Stimulated activated CD8-positive, alpha-beta memory T cell treated with anti-CD3 and anti-CD28 coated beads, Interleukin-7, amount 100 ng/mL, for 4 hours (primary cell): ENCODE data around the gene CD74.

Experiments used
- DNase-seq, 2 donors: peaks; one replicate each; pipeline ENCODE4 v3.0.0-alpha.2; 2020; ENCODE audit warnings: low read depth in 2 of 2

The CD74 gene

DNA sequence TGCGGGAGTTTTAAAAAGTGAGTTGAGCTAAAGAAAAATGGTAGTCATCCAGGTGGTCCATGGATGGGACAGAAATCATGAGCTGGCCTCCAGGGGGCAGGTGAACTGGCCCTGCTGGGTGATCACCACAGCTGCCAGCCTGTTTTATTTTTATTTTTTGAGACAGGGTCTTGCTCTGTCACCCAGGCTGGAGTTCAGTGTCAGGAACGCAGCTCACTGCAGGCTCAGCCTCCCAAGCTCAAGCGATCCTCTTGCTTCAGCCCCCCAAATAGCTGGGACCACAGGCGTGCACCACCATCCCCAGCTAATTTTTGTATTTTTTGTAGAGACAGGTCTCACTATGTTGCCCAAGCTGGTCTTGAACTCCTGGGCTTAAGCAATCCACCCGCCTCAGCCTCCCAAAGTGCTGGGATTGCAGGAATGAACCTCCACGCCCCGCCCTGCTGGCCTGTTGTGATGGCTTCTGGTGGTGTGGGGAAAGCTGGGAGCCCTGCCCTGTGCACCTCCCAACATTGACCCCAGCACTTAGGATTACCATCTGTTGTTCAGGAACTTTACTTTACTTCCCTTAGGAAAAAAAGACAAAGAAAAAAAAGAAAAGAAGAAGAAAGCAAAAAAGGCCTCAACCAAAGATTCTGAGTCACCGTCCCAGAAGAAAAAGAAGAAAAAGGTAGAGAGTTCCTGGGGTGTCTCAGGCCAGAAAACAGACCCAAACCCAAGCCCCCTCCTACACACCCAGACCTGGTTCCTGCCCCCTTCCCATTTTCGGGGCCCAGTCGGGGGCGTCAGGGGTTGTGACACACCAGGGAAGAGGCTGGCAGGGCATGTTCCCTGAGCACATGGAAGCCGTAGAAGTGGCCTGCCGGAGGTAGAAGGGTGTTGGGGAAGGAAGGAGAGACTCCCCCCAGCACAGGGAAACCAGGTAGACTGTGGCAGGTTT, 14.7 kb downstream of the CD74 start:
- DNase-seq = no peak

DNA sequence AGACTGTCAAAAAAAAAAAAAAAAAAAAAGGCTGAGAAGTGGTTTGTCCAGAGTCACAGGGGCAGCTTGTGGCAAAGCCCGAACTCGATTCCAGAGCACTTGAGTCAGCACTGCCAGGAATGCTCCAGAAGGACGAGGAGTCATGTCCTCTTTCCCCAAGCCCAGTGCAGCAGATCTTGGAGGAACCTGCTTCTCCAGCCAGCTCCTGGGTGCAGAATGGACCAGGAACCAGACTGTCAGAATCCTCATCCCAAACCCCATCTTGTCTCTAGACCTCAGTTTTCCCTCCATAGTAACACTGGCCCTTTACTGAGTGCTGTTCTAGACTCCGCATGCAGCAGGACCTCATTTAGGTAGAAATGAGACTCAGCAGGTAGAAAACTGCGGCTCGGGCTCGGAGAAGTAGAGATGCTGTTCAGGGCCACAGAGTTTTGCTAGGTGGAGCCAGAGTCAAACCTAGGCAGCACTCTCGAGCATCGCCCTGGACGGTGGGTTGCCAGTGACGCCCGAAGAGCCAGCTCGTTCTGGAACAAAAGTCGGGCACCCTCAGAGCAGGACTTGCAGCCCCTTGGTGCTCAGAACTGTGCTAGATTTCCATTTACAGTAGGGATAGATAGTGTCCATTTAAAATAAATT, 15.4 kb downstream of the CD74 start:
- DNase-seq = no peak

DNA sequence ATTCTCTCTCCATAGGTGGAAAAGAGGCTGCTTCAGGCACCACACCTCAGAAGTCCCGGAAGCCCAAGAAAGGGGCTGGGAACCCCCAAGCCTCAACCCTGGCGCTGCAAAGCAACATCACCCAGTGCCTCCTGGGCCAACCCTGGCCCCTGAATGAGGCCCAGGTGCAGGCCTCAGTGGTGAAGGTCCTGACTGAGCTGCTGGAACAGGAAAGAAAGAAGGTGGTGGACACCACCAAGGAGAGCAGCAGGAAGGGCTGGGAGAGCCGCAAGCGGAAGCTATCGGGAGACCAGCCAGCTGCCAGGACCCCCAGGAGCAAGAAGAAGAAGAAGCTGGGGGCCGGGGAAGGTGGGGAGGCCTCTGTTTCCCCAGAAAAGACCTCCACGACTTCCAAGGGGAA, 16.4 kb downstream of the CD74 start:
- no peak for DNase-seq

DNA sequence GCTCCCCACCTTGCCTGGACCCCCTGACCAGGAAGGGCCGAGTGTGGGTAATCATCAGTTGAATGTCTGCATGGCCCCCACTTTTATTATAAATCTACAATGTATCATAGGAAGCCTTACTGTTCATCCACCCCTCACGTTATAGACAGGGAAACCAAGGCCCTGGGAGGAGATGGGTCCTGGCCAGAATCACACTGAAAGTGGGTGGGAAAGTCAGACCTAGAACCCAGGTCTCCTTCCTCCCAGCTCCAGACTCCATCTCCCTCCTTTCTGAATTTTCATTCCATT, 17.1 kb downstream of the CD74 start:
- no peak for DNase-seq

DNA sequence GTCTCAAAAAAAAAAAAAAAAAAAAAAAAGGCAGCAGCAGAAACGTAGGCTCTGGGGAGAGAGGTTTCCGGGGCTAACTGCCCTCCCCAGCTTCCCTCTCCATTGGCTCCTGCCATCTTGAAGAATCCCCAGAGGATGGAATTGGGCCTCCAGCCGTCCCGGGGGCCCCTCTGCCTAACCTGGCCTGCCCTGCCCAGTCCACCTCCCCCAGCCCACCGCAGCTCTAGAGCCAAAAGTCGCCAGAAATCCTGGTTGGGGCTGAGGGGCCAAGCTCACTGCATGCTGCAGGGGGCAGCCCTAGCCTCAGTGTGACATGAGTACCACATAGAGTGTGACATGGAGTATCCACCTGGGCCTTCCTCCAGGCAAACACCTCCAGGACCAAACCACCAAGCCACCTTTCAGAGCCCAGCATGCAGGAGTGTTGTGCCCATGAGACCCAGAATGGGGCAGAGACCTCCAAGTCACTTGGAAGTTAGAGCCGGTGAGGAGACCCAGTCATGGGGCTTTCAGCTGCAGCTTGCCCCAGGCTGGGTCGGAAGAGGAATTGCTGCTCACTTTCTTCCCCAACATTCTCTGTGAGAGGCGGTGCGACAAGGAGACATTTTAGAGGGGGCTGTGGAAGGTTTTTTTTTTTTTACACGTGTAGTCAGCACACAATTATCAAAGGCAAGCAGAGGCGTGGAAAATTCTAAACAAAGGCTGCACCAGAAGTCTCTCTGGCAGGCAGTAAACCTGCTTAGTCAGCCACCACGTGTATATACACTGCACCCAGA, 17.6 kb downstream of the CD74 start:
- no peak for DNase-seq

DNA sequence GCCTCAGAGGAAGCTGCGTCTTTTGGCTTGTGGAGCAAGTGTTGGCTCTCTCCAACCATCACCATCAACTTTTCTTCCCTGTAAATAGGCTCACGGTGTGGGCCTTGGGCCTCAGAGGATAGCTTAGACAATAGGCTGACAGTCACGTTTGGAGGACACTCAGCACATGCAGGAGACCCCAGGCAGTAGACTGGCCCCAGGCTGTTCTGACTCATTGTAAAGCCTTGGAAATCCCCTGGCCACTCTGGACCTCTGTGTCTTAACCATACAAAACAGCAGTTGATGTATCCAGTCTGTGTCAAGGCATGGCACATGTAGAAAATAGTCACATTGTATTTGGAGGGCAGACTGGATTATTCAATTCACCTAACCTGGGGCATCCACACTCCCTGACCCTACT, 18.6 kb downstream of the CD74 start:
- no peak for DNase-seq

DNA sequence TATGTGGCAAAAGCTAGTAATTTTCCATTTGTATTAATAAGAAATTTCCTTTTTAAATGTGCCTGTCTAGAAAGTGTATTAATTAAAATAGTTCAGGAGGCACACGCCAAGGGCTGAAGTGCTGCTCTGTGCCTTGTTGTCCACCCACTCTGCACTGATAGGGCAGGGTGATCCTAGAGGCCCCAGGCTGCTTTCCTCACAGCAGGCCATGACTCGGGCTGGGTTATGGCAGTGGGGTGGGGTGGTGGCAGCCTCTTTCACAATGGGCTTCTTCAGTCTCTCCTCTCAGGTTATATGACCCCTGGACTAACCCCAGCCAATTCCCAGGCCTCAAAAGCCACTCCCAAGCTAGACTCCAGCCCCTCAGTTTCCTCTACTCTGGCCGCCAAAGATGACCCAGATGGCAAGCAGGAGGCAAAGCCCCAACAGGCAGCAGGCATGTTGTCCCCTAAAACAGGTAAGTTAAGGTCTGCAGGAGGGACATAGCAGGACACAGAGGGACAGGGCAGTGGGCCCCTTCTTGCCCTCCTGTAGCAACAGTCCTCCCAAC, 19.5 kb downstream of the CD74 start:
- DNase-seq = no peak

DNA sequence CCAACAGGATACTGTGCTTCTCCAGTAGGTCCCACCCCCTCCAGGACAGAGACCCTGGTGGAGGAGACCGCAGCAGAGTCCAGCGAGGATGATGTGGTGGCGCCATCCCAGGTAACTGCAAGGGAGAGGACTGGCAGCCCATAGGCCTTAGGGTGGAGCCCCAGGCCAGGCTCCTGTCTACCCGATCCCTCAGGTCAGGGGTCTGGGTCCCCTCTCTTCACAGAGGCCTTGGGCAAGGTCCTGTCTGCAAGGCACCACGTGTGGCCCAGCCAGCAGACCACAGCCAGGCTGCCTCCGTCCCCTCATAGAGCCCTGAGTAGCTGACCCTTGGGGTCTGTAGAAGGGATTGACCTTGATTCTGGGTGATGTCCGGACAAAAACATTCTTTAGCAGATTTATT, 20.0 kb downstream of the CD74 start:
- DNase-seq = no peak

DNA sequence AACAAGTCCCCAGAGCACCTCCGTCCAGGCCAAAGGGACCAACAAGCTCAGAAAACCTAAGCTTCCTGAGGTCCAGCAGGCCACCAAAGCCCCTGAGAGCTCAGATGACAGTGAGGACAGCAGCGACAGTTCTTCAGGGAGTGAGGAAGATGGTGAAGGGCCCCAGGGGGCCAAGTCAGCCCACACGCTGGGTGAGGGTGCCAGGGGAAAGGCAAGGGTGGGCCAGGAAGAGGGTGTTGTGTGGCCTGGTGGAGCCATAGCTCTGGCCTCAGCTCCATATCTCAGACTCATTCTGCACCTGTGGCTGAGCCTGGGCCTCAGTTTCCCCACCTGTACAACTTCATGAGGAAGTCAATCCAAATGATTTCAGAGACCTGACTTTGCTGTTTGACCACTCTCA, 20.7 kb downstream of the CD74 start:
- DNase-seq = no peak

DNA sequence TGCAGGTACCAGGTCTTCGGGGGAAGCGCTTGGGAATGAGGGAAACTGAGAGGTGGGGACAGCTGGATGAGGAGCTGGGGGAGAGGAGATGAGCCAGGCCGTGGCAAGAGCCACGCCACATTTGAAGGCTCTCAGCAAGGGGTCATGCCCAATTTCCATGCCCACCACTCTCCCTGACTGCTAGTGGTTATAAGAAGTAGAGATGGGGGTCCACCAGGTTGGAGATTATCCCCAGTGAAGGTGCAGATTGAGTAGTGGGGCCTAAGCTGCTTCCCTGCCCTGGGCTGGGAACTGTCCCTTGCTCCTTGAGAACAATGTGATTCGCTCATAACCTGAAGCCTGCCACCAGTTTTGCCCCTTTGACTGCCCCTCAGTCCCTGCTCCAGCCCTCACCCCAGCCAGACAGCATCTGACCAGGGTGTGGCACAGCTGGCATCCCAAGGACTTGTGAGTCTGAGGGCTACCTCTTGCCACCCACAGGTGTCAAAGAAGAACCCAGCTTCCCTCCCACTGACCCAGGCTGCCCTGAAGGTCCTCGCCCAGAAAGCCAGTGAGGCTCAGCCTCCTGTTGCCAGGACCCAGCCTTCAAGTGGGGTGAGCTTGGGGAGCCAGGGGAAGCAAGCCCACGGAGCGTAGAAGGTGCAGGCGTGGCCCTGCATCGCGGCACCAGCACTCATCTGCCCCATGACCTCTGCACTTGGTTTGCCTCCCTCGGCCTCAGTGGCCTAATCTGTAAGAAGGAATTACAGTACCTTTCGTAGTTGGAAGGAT, 21.5 kb downstream of the CD74 start:
- no peak for DNase-seq

DNA sequence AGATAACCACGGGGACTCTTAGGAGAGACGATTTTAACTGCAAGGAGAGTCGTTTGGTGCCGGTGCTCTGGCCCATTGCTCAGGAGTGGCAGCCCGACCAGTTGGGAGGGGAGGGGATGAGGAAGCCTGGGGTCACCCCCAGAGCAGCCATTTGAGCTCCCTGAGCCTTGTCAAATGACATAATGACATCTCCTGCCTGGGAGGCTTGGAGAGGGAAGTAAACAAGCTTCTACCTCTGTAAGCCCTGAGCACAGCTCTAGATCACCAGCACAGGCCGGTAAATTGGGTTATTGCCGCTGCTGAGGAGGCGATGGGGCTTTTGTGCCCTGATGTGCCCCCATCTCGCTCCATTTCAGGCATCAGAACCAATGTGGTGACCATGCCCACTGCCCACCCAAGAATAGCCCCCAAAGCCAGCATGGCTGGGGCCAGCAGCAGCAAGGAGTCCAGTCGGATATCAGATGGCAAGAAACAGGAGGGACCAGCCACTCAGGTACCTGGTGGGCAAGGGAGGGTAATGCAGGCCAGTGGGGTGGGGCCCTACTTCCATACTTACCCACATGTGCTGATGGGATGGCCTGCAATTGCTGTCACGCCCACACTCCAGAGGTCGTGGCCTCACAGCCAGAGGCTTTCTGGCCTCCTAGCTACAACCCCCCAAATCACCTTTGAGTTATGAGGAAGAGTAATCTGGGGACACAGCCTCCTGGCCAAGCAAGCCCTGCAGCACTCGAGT, 23.0 kb downstream of the CD74 start:
- DNase-seq = no peak

DNA sequence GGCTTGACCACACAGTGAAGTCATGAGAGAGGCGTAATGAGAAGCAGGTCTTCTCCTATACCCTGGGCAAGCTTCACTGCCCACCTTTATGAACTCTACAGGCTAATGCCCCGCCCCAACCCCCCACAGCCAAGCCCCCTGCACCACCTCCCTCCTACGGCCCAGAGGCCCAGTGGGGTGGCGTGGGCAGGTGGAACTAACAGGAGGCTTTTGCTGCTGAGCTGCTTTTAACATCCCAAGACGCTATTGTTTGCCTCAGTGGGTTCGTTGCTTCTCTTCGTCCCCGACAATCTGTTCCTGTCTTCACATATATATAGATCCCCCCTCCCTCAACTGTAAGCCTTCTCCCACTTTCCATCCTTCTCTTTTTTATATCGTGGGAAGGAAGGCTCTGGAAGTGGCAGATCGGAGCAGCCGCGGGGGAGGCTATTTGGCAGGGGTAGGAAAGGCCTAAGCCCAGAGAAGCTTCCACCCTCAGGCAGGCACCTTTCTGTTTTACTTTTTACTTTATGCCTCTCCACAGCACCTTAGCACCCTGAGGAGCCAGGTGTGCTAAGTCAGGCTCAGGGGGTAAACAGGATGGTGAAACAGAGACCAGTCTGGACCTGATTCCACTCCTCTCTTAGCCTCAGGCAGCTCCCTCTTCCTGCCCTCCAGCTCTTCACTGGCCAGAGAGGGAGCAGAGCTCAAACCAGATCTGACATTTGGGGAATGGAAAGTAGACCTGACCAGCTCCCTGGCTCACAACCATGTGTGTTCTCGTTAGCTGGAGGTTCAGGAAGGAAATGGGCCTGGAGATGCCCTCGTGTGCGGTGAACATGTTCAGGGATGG, 26.5 kb downstream of the CD74 start:
- DNase-seq = no peak

DNA sequence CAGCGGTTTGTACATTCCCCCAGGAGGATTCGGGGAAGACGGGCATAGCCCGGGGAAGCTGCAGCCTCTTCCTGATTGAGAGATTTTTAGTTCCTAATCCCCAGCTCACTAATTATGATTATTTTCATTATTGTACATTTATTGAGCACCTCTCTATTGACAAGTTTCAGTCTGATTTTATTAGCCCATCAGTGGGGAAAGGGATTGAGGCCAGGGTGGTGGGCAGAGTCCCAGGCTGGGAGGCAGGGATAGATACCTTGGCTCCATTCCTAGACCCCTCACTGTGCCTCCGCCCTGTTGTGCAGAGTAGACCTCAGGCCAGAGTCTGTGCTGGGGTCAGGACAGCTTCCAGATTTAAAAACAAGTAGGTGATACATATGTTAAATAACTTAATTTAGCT, 28.0 kb downstream of the CD74 start:
- no peak for DNase-seq

DNA sequence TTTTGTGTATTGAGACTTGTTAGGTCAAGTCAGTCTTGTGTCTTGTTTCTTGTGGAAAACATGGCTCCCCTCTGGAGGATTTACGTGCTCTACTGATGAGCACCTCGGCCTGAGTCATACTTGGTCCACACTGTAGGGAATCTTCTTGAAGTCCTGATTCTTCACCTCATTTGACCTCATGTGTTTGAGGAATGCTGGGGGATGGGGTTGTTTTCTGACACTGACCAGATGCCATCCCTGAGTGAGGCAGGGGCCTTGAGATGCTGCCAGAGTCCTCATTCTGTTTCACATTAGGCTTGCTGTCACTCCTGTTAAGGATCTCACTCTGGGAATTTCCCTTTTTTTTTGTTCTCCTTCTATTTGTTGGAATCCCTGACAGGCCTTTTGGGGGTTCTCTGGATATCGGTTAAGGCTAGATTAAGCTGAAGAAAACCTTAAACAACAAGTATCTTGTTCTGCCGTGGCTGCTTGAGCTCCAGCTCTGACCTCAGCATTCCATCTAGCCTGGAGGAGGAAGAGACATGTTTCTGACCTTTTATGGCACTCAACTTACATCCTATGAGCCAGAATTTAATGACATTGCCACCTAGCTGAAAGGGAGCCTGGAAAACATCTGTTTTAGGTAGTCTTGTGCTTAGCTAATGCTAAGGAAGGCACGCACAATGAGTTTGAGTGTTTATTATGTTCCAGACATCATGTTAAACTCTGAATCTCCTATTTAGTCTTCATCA, 34.6 kb downstream of the CD74 start:
- no peak for DNase-seq

DNA sequence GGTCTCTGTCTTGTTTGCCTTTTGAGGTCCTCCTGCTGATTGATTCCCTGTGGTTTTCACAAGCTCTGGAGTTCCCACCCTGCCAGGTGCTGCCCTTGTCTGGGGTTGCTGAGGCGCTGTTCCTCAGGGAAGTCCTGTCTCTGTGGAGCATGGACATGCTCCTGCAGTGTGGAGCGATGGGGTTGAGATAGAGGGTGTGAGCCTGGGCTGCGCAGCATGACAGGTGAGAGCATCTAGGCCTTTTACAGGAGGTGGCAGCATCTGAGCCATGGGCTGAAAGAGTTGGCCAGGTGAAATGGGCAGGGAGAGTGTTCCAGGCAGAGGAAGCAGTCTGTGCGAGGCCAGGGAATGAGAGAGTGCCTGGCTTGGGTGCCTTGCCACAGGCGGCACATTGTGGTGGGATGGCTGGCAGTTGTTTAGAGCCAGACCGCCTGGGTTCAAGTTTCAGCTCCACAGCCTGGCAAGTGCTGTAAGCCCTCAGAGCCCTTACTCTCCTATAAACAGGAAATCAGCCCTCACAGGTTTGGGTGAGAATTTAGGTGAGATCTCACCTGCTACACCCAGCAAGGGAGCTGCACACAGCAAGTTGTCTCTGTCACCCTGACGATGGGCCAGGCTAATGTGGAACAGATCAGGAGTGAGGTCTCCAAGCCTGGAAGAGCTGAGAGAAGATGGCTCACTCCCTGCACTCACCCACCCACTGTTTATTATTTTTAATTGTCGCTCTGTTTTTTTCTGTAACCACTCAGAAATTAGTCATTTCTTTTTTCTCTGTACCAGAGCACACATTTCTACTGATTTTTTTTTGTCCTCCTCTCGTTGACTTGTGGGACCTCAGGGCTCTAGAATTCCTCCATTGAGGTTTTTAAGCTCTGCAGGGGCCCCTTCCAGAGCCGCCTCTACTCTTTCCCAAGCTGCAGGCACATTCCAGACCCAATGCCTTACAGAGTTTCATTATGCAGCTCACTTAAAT, 35.6 kb downstream of the CD74 start:
- no peak for DNase-seq

DNA sequence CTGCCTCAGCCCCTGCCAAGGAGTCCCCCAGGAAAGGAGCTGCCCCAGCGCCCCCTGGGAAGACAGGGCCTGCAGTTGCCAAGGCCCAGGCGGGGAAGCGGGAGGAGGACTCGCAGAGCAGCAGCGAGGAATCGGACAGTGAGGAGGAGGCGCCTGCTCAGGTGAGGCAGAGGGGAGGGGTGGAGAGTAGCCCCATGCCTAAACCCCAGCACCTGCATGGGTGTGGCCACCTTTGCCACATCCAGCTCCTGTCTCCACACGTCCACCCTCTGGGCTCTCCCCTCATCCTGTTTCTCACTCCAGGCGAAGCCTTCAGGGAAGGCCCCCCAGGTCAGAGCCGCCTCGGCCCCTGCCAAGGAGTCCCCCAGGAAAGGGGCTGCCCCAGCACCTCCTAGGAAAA, 38.1 kb downstream of the CD74 start:
- no peak for DNase-seq

DNA sequence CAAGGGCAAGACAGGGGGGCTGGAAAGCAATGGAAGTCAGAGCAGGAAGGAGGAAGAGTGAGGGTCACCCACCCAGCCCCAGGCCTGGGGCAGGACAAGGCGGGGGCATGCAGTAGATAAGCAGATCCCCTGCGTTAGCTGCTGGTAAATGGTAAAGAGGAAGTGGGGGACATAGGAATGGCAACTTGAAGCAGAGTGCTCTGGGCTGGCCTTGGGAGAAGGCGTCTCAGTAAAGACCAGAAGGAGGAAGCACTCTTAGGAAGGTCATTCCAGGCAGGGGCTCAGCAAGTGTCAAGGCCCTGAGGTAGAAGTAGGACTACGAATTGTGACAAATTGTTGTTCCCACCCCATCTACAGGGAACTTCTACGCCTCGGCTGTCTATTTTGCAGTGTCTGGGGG, 40.1 kb downstream of the CD74 start:
- DNase-seq = no peak

DNA sequence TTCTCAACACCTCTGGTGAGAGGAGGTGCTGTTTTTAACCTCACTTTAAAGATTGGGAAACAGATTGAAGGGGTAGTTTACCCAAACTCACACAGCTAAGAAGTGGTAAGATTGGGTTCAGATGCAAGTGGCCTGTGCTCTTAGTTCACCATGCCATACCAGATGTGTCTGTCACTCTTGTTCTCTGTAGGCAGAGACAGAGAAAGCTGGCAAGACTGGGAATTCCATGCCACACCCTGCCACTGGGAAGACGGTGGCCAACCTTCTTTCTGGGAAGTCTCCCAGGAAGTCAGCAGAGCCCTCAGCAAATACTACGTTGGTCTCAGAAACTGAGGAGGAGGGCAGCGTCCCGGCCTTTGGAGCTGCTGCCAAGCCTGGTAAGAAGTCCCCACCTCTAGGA, 44.2 kb downstream of the CD74 start:
- DNase-seq = no peak
